Measurements from ENCODE around the gene HES1.

GRCh38 chr3:194121891-194122631 is 13.9 kb upstream of the HES1 start:
- TF ChIP-seq CTCF (IDR thresholded peaks at IDR 0.05; ENCODE audit: borderline replicate concordance, extremely low read depth, low read length, poor library complexity, severe bottlenecking) (no peak), EZH2 (IDR thresholded peaks at IDR 0.05; ENCODE audit: borderline replicate concordance, low read depth, low read length, severe bottlenecking) (no peak)
